H1 (cell line): ENCODE data around the gene HOXD12. TPM values are rescaled to one million over a fixed set of nuclear protein-coding genes. Genes with fewer than 3 reads are reported as not detected.

Experiments used
- CTCF ChIA-PET: fragments of 300-600 bp; sonication (Branson Sonifier 250); formaldehyde crosslinking; loops from one replicate; lab custom pipeline; 2021; ENCODE audit not compliant: partially characterized antibody; lab: Charles Lee
- POLR2A ChIA-PET: fragments of 300-600 bp; sonication (Branson Sonifier 250); formaldehyde crosslinking; loops from one replicate; lab custom pipeline; 2021; ENCODE audit warnings: inconsistent platforms; ENCODE audit not compliant: partially characterized antibody; lab: Charles Lee
- DNase-seq, 2 experiments: peaks; one replicate each; pipeline versions ENCODE4 v3.0.0 to v3.0.0-alpha.2; 2010 to 2022; ENCODE audit warnings: low spot score in 2 of 2, low read depth in 1 of 2, mixed read lengths in 1 of 2
- FAIRE-seq: peaks from 2 replicates; lab custom pipeline; 2011; peaks lifted over from hg19 to GRCh38; lab: Jason Lieb, UNC
- H2AFZ ChIP-seq: 2 replicates; pipeline ENCODE4 v1.8.1; 2012; ENCODE audit warnings: low read length, inconsistent platforms
- H2AK5ac ChIP-seq: 2 replicates; pipeline ENCODE4 v1.6.1; 2013; ENCODE audit warnings: low read depth, low read length
- H2BK120ac ChIP-seq: replicated peaks from 2 replicates; pipeline ENCODE3; 2013; ENCODE audit warnings: low read depth, low read length, inconsistent platforms
- H2BK12ac ChIP-seq: 2 replicates; pipeline ENCODE4 v1.6.1; 2013; ENCODE audit warnings: low read depth, low read length
- H2BK15ac ChIP-seq: 2 replicates; pipeline ENCODE4 v1.6.1; 2013; ENCODE audit warnings: low read length
- H2BK20ac ChIP-seq: 2 replicates; pipeline ENCODE4 v1.6.1; 2013; ENCODE audit warnings: low read length
- H2BK5ac ChIP-seq: 2 replicates; pipeline ENCODE4 v1.6.1; 2013; ENCODE audit warnings: low read depth, low read length
- H3K14ac ChIP-seq: 2 replicates; pipeline ENCODE4 v1.6.1; 2013; ENCODE audit warnings: inconsistent platforms; ENCODE audit not compliant: insufficient read length
- H3K18ac ChIP-seq: 2 replicates; pipeline ENCODE4 v1.6.1; 2013; ENCODE audit warnings: low read length; ENCODE audit errors: extremely low read depth
- H3K23ac ChIP-seq: 2 replicates; pipeline ENCODE4 v1.6.1; 2013; ENCODE audit warnings: inconsistent platforms; ENCODE audit not compliant: insufficient read length
- H3K23me2 ChIP-seq: 2 replicates; pipeline ENCODE4 v1.6.1; 2013; ENCODE audit warnings: low read depth, low read length
- H3K27ac ChIP-seq: 2 replicates; pipeline ENCODE4 v1.6.1; 2011; ENCODE audit warnings: low read depth, low read length, inconsistent platforms
- H3K27me3 ChIP-seq, 4 experiments: replicated peaks in 1 of 4; 1 replicate in 1 of 4; 2 replicates in 3 of 4; pipeline versions ENCODE4 v1.6.1 to v1.8.1; 2011 to 2013; ENCODE audit warnings: low read length in 3 of 4, mild to moderate bottlenecking in 3 of 4, inconsistent platforms in 2 of 4, mixed read lengths in 2 of 4, moderate library complexity in 1 of 4; ENCODE audit not compliant: control insufficient read depth in 3 of 4, insufficient read depth in 3 of 4; ENCODE audit errors: extremely low read depth in 1 of 4
- H3K36me3 ChIP-seq, 4 experiments: 2 replicates each; pipeline versions ENCODE4 v1.6.1 to v1.8.1; 2011 to 2013; ENCODE audit warnings: mild to moderate bottlenecking in 4 of 4, low read length in 3 of 4, moderate library complexity in 2 of 4, control low read depth in 1 of 4, inconsistent platforms in 1 of 4; ENCODE audit not compliant: insufficient read depth in 4 of 4, control insufficient read depth in 2 of 4
- H3K4ac ChIP-seq: replicated peaks from 2 replicates; pipeline ENCODE3; 2013; ENCODE audit warnings: low read length, low read depth, mixed read lengths, inconsistent platforms; ENCODE audit not compliant: insufficient read length
- H3K4me1 ChIP-seq, 4 experiments: replicated peaks in 1 of 4; 1 replicate in 1 of 4; 2 replicates in 3 of 4; pipeline versions ENCODE4 v1.6.1 to v1.8.1; 2011 to 2013; ENCODE audit warnings: low read length in 3 of 4, inconsistent platforms in 2 of 4, mixed read lengths in 1 of 4; ENCODE audit not compliant: insufficient read depth in 4 of 4, control insufficient read depth in 3 of 4
- H3K4me2 ChIP-seq, 2 experiments: 2 replicates each; pipeline versions ENCODE4 v1.6.1 to v1.8.1; 2011 to 2013; ENCODE audit warnings: low read depth in 2 of 2, low read length in 2 of 2, control low read depth in 1 of 2, inconsistent platforms in 1 of 2, mild to moderate bottlenecking in 1 of 2; ENCODE audit not compliant: insufficient read depth in 1 of 2
- H3K4me3 ChIP-seq, 4 experiments: fragments of 200-600, 300-600 bp in 1 of 4; sonication (generic), shearing (Covaris generic), sonication (Bioruptor Twin) in 1 of 4; 2 replicates each; pipeline versions ENCODE4 v1.5.1 to v1.8.1; 2011 to 2016; ENCODE audit warnings: low read length in 4 of 4, low read depth in 3 of 4, control low read depth in 2 of 4, inconsistent platforms in 2 of 4, mild to moderate bottlenecking in 2 of 4, mixed read lengths in 1 of 4, moderate library complexity in 1 of 4; ENCODE audit not compliant: insufficient read depth in 2 of 4; ENCODE audit errors: extremely low read depth in 1 of 4
- H3K56ac ChIP-seq: replicated peaks from 2 replicates; pipeline ENCODE3; 2013; ENCODE audit warnings: low read depth, mild to moderate bottlenecking, mixed read lengths, low read length, inconsistent platforms; ENCODE audit not compliant: insufficient read length
- H3K79me1 ChIP-seq: 2 replicates; pipeline ENCODE4 v1.6.1; 2013; ENCODE audit warnings: low read depth, low read length, control low read depth
- H3K79me2 ChIP-seq, 2 experiments: 2 replicates each; pipeline versions ENCODE4 v1.6.1 to v1.8.1; 2012 to 2013; ENCODE audit warnings: low read length in 2 of 2, mild to moderate bottlenecking in 2 of 2, inconsistent platforms in 1 of 2; ENCODE audit not compliant: insufficient read depth in 2 of 2, control insufficient read depth in 1 of 2
- H3K9ac ChIP-seq, 4 experiments: replicated peaks in 1 of 4; 1 replicate in 1 of 4; 2 replicates in 3 of 4; pipeline versions ENCODE4 v1.6.1 to v1.8.1; 2011 to 2013; ENCODE audit warnings: low read depth in 3 of 4, low read length in 3 of 4, control low read depth in 2 of 4, mild to moderate bottlenecking in 2 of 4, moderate library complexity in 2 of 4, inconsistent platforms in 1 of 4; ENCODE audit errors: extremely low read depth in 1 of 4
- H3K9me3 ChIP-seq, 2 experiments: 2 replicates each; pipeline versions ENCODE4 v1.6.1 to v1.8.1; 2012 to 2013; ENCODE audit warnings: mild to moderate bottlenecking in 2 of 2, moderate library complexity in 2 of 2, control low read depth in 1 of 2, inconsistent platforms in 1 of 2, low read depth in 1 of 2, low read length in 1 of 2, mixed read lengths in 1 of 2; ENCODE audit not compliant: insufficient read depth in 2 of 2
- H4K20me1 ChIP-seq, 2 experiments: replicated peaks in 1 of 2; 2 replicates each; pipeline versions ENCODE3 to v1.8.1; 2011 to 2013; ENCODE audit warnings: inconsistent platforms in 2 of 2, low read length in 2 of 2, mild to moderate bottlenecking in 1 of 2; ENCODE audit not compliant: insufficient read depth in 2 of 2, control insufficient read depth in 1 of 2
- H4K5ac ChIP-seq: 2 replicates; pipeline ENCODE4 v1.6.1; 2013; ENCODE audit warnings: low read length, low read depth, mixed read lengths, inconsistent platforms; ENCODE audit not compliant: insufficient read length
- H4K8ac ChIP-seq: 2 replicates; pipeline ENCODE4 v1.8.0; 2013; ENCODE audit warnings: mild to moderate bottlenecking, moderate library complexity, low read length, inconsistent platforms; ENCODE audit not compliant: insufficient read depth; ENCODE audit errors: extremely low read depth
- H4K91ac ChIP-seq: replicated peaks from 2 replicates; pipeline ENCODE3; 2013; ENCODE audit warnings: low read length, mixed read lengths, inconsistent platforms; ENCODE audit not compliant: insufficient read length
- CHD1 ChIP-seq: IDR thresholded peaks from 2 replicates; pipeline ENCODE4 v1.6.1; 2012; ENCODE audit warnings: low read depth, low read length, improper control_type of control experiment
- CTCF ChIP-seq, 3 experiments: IDR thresholded peaks; 1 replicate in 2 of 3; 2 replicates in 1 of 3; pipeline versions ENCODE4 v1.5.1 to v1.6.1; 2011; ENCODE audit warnings: low read length in 3 of 3, mild to moderate bottlenecking in 3 of 3, inconsistent platforms in 2 of 3, low read depth in 1 of 3, moderate library complexity in 1 of 3; ENCODE audit not compliant: insufficient read depth in 1 of 3; ENCODE audit errors: control extremely low read depth in 1 of 3
- RAD21 ChIP-seq, 2 experiments: IDR thresholded peaks in 1 of 2; conservative IDR thresholded peaks in 1 of 2; 2 replicates each; pipeline ENCODE4 v1.6.1; 2011; ENCODE audit warnings: low read depth in 2 of 2, low read length in 2 of 2, improper control_type of control experiment in 1 of 2, inconsistent platforms in 1 of 2, mild to moderate bottlenecking in 1 of 2, moderate library complexity in 1 of 2
- WGBS, 2 experiments: shearing (Covaris generic) in 1 of 2; methylation state at CpG; one replicate each; pipeline versions ENCODE4 v1.1.6 to v1.1.7; 2013 to 2015; ENCODE audit warnings: low lambda C conversion rate in 2 of 2, mixed read lengths in 2 of 2, inconsistent platforms in 1 of 2, low coverage in 1 of 2, missing lambda C conversion rate in 1 of 2; ENCODE audit not compliant: insufficient replicate concordance in 2 of 2, insufficient coverage in 1 of 2, insufficient read length in 1 of 2; ENCODE audit errors: extremely low coverage in 1 of 2, missing lambda C conversion rate in 1 of 2; 5-methylcytosine and 5-hydroxymethylcytosine counted together
- polyA plus RNA-seq, 7 experiments: library from polyadenylated mRNA; depleted of rRNA in 3 of 7; stranded (reverse) in 5 of 7; unstranded in 2 of 7; fragments of >200 nt in 5 of 7; fragments of 200-250 nt in 2 of 7; gene quantifications; 1 replicate in 5 of 7; 2 replicates in 1 of 7; 4 replicates in 1 of 7; pipeline versions ENCODE4 v1.2.1 to v1.2.3, GENCODE V29; 2011 to 2013; ENCODE audit warnings: missing spikeins in 2 of 7, mixed read lengths in 2 of 7
- total RNA-seq: library from RNA; stranded (reverse); fragmentation: NEBNext Ultra II Directional; extraction: Animal tissue kit (Norgen Biotek cat#: 25700); gene quantifications from 2 replicates; pipeline ENCODE4 v1.2.1, GENCODE V29; 2021
- TF ChIP-seq, protein P1 (sequence below): IDR thresholded peaks from 2 replicates; pipeline ENCODE4 v1.6.1; 2012; ENCODE audit warnings: low read length, inconsistent platforms

Gene HOXD12
- total and polyA plus RNA-seq, 2 of the 8 experiments (the other 6 are each of a cell fraction or from before 2014, with no cell fraction given): not detected

DNA sequence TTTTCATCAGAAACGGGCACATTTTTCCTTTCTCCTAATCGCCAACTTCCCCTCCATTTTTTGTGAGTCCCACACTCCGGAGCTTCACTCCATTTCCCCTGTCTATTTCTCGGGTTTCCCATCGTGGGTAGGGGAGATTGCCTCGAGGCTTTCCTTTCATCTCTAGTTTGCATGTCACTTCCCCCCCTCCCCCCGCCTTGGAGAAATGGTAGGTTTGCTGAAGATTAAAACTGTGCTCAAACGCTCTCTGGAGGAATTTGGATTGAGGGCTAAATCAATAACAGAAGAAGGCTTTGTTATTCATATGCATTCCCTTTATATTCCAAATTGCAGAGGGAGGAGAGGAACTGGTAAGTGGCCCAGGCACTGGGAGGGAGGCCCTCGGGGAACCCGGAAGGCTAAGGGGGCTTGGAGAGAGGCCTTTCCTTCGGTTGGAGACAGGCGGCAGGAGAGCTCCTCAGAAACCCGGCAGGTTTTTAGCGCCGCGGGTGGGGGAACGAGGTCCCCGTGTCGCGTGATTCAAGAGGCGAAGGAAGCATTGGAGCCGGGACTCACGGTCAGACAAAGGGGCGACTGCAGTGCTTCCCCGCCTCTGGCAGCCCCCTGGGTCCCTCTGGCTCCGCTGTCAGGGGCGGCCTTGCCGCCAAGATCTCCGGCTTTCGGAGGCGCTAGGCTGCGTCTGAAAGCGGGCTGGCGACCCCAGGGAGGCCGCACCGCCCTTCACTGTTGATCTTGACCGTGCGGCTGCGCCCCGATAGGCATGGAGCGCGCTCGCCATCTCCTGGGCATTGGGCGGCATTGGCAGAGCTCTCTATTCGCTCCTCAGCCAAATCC is 2.4 kb upstream of the HOXD12 start:
- CTCF ChIA-PET: interaction anchor here (0.6 to 6.5 kb wide), 33 partner anchors 7 to 1542 kb away, joined by 3 to 130 read pairs (median 4); partner anchors contain the start of genes EVX2 and HOXD4
- no peak overlapping the region for H4K91ac ChIP-seq
- H2BK12ac ChIP-seq: peak overlapping the region; percentile 12; the same call in 1 of the 2 replicates
- no peak overlapping the region for H2AFZ ChIP-seq
- H3K27ac ChIP-seq: no peak overlapping the region
- H3K4ac ChIP-seq: no peak overlapping the region
- H2BK15ac ChIP-seq: no peak overlapping the region
- no peak overlapping the region; the same call in 1 of the 2 replicates for H2BK20ac ChIP-seq
- H3K9me3 ChIP-seq: no peaks in the 10 kb centered on the region; a peak in 1 of 4 replicates
- WGBS, 2 experiments: 3% methylated on average over 43 of the region's 45 CpGs; no CpG with 5 or more reads in 1 of the 2 experiments
- H3K23ac ChIP-seq: no peak overlapping the region
- H2BK120ac ChIP-seq: no peak overlapping the region
- H3K36me3 ChIP-seq: no peaks in the 10 kb centered on the region; a peak in 1 of 8 replicates
- H3K4me1 ChIP-seq: peaks cover 0 to 28% (median 16%) of the 10 kb centered on the region in 4 experiments; a peak in 6 of 7 replicates
- H3K27me3 ChIP-seq: peaks cover 79 to 98% (median 91%) of the 10 kb centered on the region in 4 experiments
- H3K79me2 ChIP-seq: no peaks in the 10 kb centered on the region
- peak overlapping the region; percentile 14 to 77 for H3K4me2 ChIP-seq
- no peak overlapping the region for H4K5ac ChIP-seq
- peak overlapping the region; percentile 13; the same call in 1 of the 2 replicates for H3K18ac ChIP-seq
- H3K9ac ChIP-seq: no peak overlapping the region
- FAIRE-seq: peak; percentile 19
- H2BK5ac ChIP-seq: peak overlapping the region; percentile 14; the same call in 1 of the 2 replicates
- no peak overlapping the region for H2AK5ac ChIP-seq
- POLR2A ChIA-PET: interaction anchor here (1.4 to 3.4 kb wide), 4 partner anchors 9 to 17 kb away, joined by 4 to 12 read pairs (median 8); partner anchors contain the start of gene HOXD11
- no peaks in the 10 kb centered on the region for H3K79me1 ChIP-seq
- peaks cover 6% of the 10 kb centered on the region for H3K23me2 ChIP-seq
- peaks cover 16 to 31% of the 10 kb centered on the region in 2 experiments for H4K20me1 ChIP-seq
- H4K8ac ChIP-seq: no peak overlapping the region
- no peak overlapping the region for H3K14ac ChIP-seq
- peak overlapping the region; percentile 1 to 54 (median 22); a peak in 6 of 8 replicates for H3K4me3 ChIP-seq
- no peak overlapping the region for H3K56ac ChIP-seq
- DNase-seq: peak; percentile 86 to 91
- TF ChIP-seq CHD1 (no peak), CTCF (IDR thresholded peaks at IDR 0.05; ENCODE audit: control extremely low read depth in 1 of 3, insufficient read depth in 1 of 3, low read depth in 1 of 3, low read length in 3 of 3) (peak in 2 of 3 experiments; percentile 89 to 90; a peak in 3 of 4 replicates), RAD21 (IDR thresholded peaks at IDR 0.05 in 1 of 2, conservative IDR thresholded peaks at IDR 0.05 in 1 of 2; ENCODE audit: low read depth in 2 of 2, low read length in 2 of 2) (peak; percentile 93 to 95)
- TF ChIP-seq, protein P1, sequence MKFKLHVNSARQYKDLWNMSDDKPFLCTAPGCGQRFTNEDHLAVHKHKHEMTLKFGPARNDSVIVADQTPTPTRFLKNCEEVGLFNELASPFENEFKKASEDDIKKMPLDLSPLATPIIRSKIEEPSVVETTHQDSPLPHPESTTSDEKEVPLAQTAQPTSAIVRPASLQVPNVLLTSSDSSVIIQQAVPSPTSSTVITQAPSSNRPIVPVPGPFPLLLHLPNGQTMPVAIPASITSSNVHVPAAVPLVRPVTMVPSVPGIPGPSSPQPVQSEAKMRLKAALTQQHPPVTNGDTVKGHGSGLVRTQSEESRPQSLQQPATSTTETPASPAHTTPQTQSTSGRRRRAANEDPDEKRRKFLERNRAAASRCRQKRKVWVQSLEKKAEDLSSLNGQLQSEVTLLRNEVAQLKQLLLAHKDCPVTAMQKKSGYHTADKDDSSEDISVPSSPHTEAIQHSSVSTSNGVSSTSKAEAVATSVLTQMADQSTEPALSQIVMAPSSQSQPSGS: no peak
